Measurements from ENCODE around the gene UBE4A.

- no peak for TF ChIP-seq MAX (IDR thresholded peaks at IDR 0.05; ENCODE audit: low read depth, low read length)
- TF ChIP-seq, protein P1, sequence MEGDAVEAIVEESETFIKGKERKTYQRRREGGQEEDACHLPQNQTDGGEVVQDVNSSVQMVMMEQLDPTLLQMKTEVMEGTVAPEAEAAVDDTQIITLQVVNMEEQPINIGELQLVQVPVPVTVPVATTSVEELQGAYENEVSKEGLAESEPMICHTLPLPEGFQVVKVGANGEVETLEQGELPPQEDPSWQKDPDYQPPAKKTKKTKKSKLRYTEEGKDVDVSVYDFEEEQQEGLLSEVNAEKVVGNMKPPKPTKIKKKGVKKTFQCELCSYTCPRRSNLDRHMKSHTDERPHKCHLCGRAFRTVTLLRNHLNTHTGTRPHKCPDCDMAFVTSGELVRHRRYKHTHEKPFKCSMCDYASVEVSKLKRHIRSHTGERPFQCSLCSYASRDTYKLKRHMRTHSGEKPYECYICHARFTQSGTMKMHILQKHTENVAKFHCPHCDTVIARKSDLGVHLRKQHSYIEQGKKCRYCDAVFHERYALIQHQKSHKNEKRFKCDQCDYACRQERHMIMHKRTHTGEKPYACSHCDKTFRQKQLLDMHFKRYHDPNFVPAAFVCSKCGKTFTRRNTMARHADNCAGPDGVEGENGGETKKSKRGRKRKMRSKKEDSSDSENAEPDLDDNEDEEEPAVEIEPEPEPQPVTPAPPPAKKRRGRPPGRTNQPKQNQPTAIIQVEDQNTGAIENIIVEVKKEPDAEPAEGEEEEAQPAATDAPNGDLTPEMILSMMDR (IDR thresholded peaks at IDR 0.05; ENCODE audit: low read depth, low read length), result no peak
Measured at GRCh38 chr11:118410055-118410745, 50.8 kb downstream of the UBE4A start.

All from NB4 (cell line).